GM23338 (cell line): Measurements from ENCODE around the gene TBL1XR1. TPM values are rescaled to one million over a fixed set of nuclear protein-coding genes. Genes with fewer than 3 reads are reported as not detected.

ENCODE experiments used
- ATAC-seq: fragments of 200-7000 bp; cut with Tn5 transposase; 3 replicates; pipeline ENCODE4 v1.9.1; 2020
- DNase-seq: peaks from one replicate; pipeline ENCODE4 v3.0.0-alpha.2; 2015; ENCODE audit warnings: low spot score
- H2AFZ ChIP-seq: fragments of 200-600 bp; sonication (generic); 2 replicates; pipeline ENCODE4 v1.8.0; 2016; ENCODE audit warnings: antibody characterized with exemption, mild to moderate bottlenecking, moderate library complexity
- H3F3A ChIP-seq: fragments of 200-600 bp; sonication (generic); replicated peaks from 2 replicates; pipeline ENCODE4 v1.8.0; 2017; ENCODE audit warnings: antibody characterized with exemption, mixed run types, low read depth
- H3K27ac ChIP-seq: fragments of 200-600 bp; sonication (generic); 2 replicates; pipeline ENCODE4 v1.6.1; 2016; ENCODE audit warnings: low read depth
- H3K27me3 ChIP-seq: fragments of 200-600 bp; sonication (generic); 2 replicates; pipeline ENCODE4 v1.8.0; 2016; ENCODE audit warnings: mild to moderate bottlenecking, mixed run types, moderate library complexity; ENCODE audit not compliant: insufficient read depth
- H3K36me3 ChIP-seq: fragments of 200-600 bp; sonication (generic); 2 replicates; pipeline ENCODE4 v1.8.0; 2016; ENCODE audit warnings: mild to moderate bottlenecking; ENCODE audit not compliant: insufficient read depth
- H3K4me1 ChIP-seq: fragments of 200-600 bp; sonication (generic); 2 replicates; pipeline ENCODE4 v1.8.0; 2016; ENCODE audit warnings: mild to moderate bottlenecking, moderate library complexity; ENCODE audit not compliant: insufficient read depth
- H3K4me2 ChIP-seq: fragments of 200-600 bp; sonication (generic); 2 replicates; pipeline ENCODE4 v1.7.1; 2017; ENCODE audit warnings: mixed run types
- H3K4me3 ChIP-seq: fragments of 200-600 bp; sonication (generic); 2 replicates; pipeline ENCODE4 v1.6.1; 2016; ENCODE audit warnings: mixed run types
- H3K79me2 ChIP-seq: fragments of 200-600 bp; sonication (generic); replicated peaks from 2 replicates; pipeline ENCODE4 v1.8.0; 2017; ENCODE audit warnings: mild to moderate bottlenecking; ENCODE audit not compliant: insufficient read depth
- H3K9me2 ChIP-seq: fragments of 200-600 bp; sonication (generic); 2 replicates; pipeline ENCODE4 v1.8.0; 2017; ENCODE audit not compliant: insufficient read depth
- H4K20me1 ChIP-seq: fragments of 200-600 bp; sonication (generic); replicated peaks from 2 replicates; pipeline ENCODE4 v1.8.0; 2017; ENCODE audit warnings: mild to moderate bottlenecking; ENCODE audit not compliant: insufficient read depth
- H3K27ac Mint-ChIP-seq: 2 replicates; pipeline ENCODE4 v1.8.0; 2020; ENCODE audit warnings: inconsistent platforms, mild to moderate bottlenecking, moderate library complexity, mixed read lengths
- H3K27me3 Mint-ChIP-seq: 3 replicates; pipeline ENCODE4 v1.8.0; 2022; ENCODE audit warnings: low read depth, mild to moderate bottlenecking, moderate library complexity, mixed read lengths, inconsistent platforms; ENCODE audit not compliant: insufficient read depth, poor library complexity
- H3K36me3 Mint-ChIP-seq: 3 replicates; pipeline ENCODE4 v1.8.0; 2021; ENCODE audit warnings: low read depth, mild to moderate bottlenecking, inconsistent platforms, moderate library complexity, mixed read lengths
- H3K4me1 Mint-ChIP-seq: 3 replicates; pipeline ENCODE4 v1.8.0; 2020; ENCODE audit warnings: mild to moderate bottlenecking, inconsistent platforms, mixed read lengths
- H3K4me3 Mint-ChIP-seq: 3 replicates; pipeline ENCODE4 v1.8.0; 2021; ENCODE audit warnings: moderate library complexity, mild to moderate bottlenecking, inconsistent platforms, mixed read lengths
- H3K9me3 Mint-ChIP-seq: 3 replicates; pipeline ENCODE4 v1.8.0; 2020; ENCODE audit warnings: moderate library complexity, mild to moderate bottlenecking, inconsistent platforms, mixed read lengths
- CREB1 ChIP-seq: fragments of 250-450 bp; sonication (Bioruptor Pico); IDR thresholded peaks from 2 replicates; pipeline ENCODE4 v1.5.0; 2020; ENCODE audit warnings: low read depth, mild to moderate bottlenecking, moderate library complexity
- EZH2 ChIP-seq: fragments of 200-600 bp; sonication (generic); IDR thresholded peaks from one replicate; pipeline ENCODE4 v1.8.0; 2017; ENCODE audit warnings: antibody characterized with exemption, mild to moderate bottlenecking, low read depth; ENCODE audit not compliant: unreplicated experiment
- EZH2phosphoT487 ChIP-seq: fragments of 200-600 bp; sonication (generic); IDR thresholded peaks from one replicate; pipeline ENCODE4 v1.8.1; 2018; ENCODE audit warnings: antibody characterized with exemption; ENCODE audit not compliant: unreplicated experiment
- JUNB ChIP-seq: IDR thresholded peaks from one replicate; pipeline ENCODE4 v1.6.1; 2016; ENCODE audit warnings: antibody characterized with exemption; ENCODE audit not compliant: unreplicated experiment
- NANOG ChIP-seq: IDR thresholded peaks from 2 replicates; pipeline ENCODE4 v1.6.1; 2016; ENCODE audit warnings: antibody characterized with exemption, borderline replicate concordance
- POLR2AphosphoS5 ChIP-seq: IDR thresholded peaks from 2 replicates; pipeline ENCODE4 v1.6.1; 2016; ENCODE audit warnings: antibody characterized with exemption, low read depth
- ZNF114 ChIP-seq: fragments of 250-450 bp; sonication (Bioruptor Pico); IDR thresholded peaks from 2 replicates; pipeline ENCODE4 v1.5.0; 2020; ENCODE audit warnings: mild to moderate bottlenecking, moderate library complexity
- polyA plus RNA-seq: library from polyadenylated mRNA; unstranded; fragments of >200 nt; fragmentation: Nextera tagmentation; extraction: Ambion mirVana; gene quantifications from 2 replicates; pipeline ENCODE4 v1.2.1, GENCODE V29; 2016
- total RNA-seq: library from RNA; depleted of rRNA; stranded (reverse); fragments of >200 nt; shearing (Covaris generic); gene quantifications from 2 replicates; pipeline ENCODE4 v1.2.3, GENCODE V29; 2014
- TF ChIP-seq, protein P1 (sequence below), 2 experiments: fragments of 200-600 bp in 1 of 2; sonication (generic) in 1 of 2; conservative IDR thresholded peaks; 2 replicates each; pipeline versions ENCODE4 v1.5.1 to v1.6.1; 2016 to 2017; ENCODE audit warnings: antibody characterized with exemption in 2 of 2, low read depth in 2 of 2, mild to moderate bottlenecking in 2 of 2, moderate library complexity in 1 of 2
- TF ChIP-seq, protein P2 (sequence below): fragments of 250-450 bp; sonication (Bioruptor Pico); IDR thresholded peaks from 2 replicates; pipeline ENCODE4 v1.5.0; 2020; ENCODE audit warnings: mild to moderate bottlenecking, moderate library complexity

Gene TBL1XR1
- total and polyA plus RNA-seq, 2 experiments from 2014 or later, result 49.6 to 122 TPM

DNA sequence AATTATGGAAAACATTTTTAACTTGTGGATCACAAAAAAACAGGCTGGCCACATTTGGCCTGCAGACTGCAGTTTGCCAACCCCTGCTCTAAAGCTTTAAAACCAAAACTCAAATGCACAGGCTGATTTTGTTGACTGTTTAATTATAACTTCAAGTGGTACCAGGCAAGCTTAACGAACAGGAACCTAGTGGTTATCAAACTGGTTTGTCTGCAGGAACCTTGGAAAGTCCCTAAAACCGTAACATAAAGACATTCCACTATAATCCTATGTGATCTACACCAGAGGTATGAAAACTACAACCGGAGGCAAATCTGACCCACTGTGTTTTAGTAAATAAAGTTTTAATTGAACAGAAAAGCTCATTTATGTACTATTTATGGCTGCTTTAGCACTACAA is 52.4 kb downstream of the TBL1XR1 start:
- no peaks in the 10 kb centered on the region; the same call in 2 of the 3 replicates for H3K36me3 Mint-ChIP-seq
- Histone ChIP-seq H3K4me1 (peaks cover 55% of the 10 kb centered on the region), H2AFZ (no peak overlapping the region), H3K4me2 (peak overlapping the region; percentile 15; the same call in 1 of the 2 replicates), H4K20me1 (peaks cover 85% of the 10 kb centered on the region), H3K4me3 (no peak overlapping the region), H3K27me3 (no peaks in the 10 kb centered on the region), H3K79me2 (peaks cover 100% of the 10 kb centered on the region), H3F3A (no peaks in the 10 kb centered on the region), H3K9me2 (no peaks in the 10 kb centered on the region), H3K27ac (peak overlapping the region; percentile 7; the same call in 1 of the 2 replicates), H3K36me3 (no peaks in the 10 kb centered on the region)
- DNase-seq (no peak), ATAC-seq (peak; percentile 23; the same call in 1 of the 3 replicates)
- H3K4me1 Mint-ChIP-seq, result peaks cover 50% of the 10 kb centered on the region
- no peaks in the 10 kb centered on the region for H3K9me3 Mint-ChIP-seq
- TF ChIP-seq NANOG (no peak), JUNB (no peak), CREB1 (CRISPR knock-in tag) (no peak)
- TF ChIP-seq, protein P1, sequence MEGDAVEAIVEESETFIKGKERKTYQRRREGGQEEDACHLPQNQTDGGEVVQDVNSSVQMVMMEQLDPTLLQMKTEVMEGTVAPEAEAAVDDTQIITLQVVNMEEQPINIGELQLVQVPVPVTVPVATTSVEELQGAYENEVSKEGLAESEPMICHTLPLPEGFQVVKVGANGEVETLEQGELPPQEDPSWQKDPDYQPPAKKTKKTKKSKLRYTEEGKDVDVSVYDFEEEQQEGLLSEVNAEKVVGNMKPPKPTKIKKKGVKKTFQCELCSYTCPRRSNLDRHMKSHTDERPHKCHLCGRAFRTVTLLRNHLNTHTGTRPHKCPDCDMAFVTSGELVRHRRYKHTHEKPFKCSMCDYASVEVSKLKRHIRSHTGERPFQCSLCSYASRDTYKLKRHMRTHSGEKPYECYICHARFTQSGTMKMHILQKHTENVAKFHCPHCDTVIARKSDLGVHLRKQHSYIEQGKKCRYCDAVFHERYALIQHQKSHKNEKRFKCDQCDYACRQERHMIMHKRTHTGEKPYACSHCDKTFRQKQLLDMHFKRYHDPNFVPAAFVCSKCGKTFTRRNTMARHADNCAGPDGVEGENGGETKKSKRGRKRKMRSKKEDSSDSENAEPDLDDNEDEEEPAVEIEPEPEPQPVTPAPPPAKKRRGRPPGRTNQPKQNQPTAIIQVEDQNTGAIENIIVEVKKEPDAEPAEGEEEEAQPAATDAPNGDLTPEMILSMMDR (conservative IDR thresholded peaks at IDR 0.05; ENCODE audit: low read depth in 2 of 2), result no peak
- H3K27me3 Mint-ChIP-seq, result peaks cover 3% of the 10 kb centered on the region
- no peak overlapping the region for H3K27ac Mint-ChIP-seq
- H3K4me3 Mint-ChIP-seq, result no peak overlapping the region

DNA sequence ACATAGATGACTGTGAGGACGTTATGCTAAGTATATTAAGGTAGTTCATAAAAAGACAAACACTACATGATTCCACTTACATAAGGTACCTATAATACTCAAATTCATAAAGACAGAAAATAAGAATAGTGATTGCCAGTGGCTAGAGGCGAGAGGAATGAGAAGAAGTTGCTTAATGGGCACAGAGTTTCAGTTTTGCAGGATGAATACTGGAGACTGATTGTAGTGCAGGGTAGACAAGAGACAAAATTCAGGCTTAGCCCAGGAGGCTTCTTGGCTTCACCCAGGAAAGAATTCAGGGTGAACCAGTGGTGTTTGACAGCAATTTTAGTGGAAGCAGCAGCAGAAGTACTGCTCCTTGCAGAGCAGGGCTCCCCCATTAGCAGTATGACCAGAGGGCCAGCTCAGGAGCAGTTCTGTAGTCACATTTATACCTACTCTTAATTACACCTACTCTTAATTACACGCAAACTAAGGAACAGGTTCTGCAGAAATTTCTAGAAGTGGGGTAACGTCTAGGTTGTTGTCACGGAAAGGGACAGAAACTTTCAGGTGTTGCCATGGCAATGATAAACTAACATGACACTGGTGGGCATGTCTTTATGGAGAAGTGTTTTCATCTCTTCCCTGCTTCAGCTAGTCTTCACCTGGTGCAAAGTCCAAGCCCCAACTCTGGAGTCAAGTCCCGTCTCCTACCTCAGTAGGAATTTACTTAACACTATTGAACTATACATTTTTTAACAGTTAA is 55.2 kb downstream of the TBL1XR1 start:
- no peaks in the 10 kb centered on the region for H3K9me3 Mint-ChIP-seq
- TF ChIP-seq, protein P2, sequence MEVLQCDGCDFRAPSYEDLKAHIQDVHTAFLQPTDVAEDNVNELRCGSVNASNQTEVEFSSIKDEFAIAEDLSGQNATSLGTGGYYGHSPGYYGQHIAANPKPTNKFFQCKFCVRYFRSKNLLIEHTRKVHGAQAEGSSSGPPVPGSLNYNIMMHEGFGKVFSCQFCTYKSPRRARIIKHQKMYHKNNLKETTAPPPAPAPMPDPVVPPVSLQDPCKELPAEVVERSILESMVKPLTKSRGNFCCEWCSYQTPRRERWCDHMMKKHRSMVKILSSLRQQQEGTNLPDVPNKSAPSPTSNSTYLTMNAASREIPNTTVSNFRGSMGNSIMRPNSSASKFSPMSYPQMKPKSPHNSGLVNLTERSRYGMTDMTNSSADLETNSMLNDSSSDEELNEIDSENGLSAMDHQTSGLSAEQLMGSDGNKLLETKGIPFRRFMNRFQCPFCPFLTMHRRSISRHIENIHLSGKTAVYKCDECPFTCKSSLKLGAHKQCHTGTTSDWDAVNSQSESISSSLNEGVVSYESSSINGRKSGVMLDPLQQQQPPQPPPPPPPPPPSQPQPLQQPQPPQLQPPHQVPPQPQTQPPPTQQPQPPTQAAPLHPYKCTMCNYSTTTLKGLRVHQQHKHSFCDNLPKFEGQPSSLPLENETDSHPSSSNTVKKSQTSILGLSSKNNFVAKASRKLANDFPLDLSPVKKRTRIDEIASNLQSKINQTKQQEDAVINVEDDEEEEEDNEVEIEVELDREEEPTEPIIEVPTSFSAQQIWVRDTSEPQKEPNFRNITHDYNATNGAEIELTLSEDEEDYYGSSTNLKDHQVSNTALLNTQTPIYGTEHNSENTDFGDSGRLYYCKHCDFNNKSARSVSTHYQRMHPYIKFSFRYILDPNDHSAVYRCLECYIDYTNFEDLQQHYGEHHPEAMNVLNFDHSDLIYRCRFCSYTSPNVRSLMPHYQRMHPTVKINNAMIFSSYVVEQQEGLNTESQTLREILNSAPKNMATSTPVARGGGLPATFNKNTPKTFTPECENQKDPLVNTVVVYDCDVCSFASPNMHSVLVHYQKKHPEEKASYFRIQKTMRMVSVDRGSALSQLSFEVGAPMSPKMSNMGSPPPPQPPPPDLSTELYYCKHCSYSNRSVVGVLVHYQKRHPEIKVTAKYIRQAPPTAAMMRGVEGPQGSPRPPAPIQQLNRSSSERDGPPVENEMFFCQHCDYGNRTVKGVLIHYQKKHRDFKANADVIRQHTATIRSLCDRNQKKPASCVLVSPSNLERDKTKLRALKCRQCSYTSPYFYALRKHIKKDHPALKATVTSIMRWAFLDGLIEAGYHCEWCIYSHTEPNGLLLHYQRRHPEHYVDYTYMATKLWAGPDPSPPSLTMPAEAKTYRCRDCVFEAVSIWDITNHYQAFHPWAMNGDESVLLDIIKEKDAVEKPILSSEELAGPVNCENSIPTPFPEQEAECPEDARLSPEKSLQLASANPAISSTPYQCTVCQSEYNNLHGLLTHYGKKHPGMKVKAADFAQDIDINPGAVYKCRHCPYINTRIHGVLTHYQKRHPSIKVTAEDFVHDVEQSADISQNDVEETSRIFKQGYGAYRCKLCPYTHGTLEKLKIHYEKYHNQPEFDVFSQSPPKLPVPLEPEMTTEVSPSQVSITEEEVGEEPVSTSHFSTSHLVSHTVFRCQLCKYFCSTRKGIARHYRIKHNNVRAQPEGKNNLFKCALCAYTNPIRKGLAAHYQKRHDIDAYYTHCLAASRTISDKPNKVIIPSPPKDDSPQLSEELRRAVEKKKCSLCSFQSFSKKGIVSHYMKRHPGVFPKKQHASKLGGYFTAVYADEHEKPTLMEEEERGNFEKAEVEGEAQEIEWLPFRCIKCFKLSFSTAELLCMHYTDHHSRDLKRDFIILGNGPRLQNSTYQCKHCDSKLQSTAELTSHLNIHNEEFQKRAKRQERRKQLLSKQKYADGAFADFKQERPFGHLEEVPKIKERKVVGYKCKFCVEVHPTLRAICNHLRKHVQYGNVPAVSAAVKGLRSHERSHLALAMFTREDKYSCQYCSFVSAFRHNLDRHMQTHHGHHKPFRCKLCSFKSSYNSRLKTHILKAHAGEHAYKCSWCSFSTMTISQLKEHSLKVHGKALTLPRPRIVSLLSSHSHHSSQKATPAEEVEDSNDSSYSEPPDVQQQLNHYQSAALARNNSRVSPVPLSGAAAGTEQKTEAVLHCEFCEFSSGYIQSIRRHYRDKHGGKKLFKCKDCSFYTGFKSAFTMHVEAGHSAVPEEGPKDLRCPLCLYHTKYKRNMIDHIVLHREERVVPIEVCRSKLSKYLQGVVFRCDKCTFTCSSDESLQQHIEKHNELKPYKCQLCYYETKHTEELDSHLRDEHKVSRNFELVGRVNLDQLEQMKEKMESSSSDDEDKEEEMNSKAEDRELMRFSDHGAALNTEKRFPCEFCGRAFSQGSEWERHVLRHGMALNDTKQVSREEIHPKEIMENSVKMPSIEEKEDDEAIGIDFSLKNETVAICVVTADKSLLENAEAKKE (CRISPR knock-in tag), result no peak
- TF ChIP-seq ZNF114 (CRISPR knock-in tag) (no peak), EZH2phosphoT487 (no peak), POLR2AphosphoS5 (no peak), EZH2 (no peak)
- TF ChIP-seq, protein P1 (conservative IDR thresholded peaks at IDR 0.05; ENCODE audit: low read depth in 2 of 2), result no peak

More for the DNA sequence above, 55.2 kb downstream of the TBL1XR1 start:
- Histone ChIP-seq H3K27ac (no peak overlapping the region), H3K4me3 (no peak overlapping the region), H3K4me1 (peaks cover 41% of the 10 kb centered on the region), H3K9me2 (no peaks in the 10 kb centered on the region), H4K20me1 (peaks cover 84% of the 10 kb centered on the region), H3K27me3 (no peaks in the 10 kb centered on the region), H3K79me2 (peaks cover 100% of the 10 kb centered on the region), H2AFZ (no peak overlapping the region), H3F3A (no peaks in the 10 kb centered on the region), H3K4me2 (0 out of 2 replicates have a peak overlapping the region, but pooled peaks have one; percentile 25), H3K36me3 (no peaks in the 10 kb centered on the region)
- Mint-ChIP-seq H3K27me3 (peaks cover 2% of the 10 kb centered on the region), H3K27ac (no peak overlapping the region), H3K36me3 (peaks cover 6% of the 10 kb centered on the region; the same call in 1 of the 3 replicates), H3K4me1 (peaks cover 49% of the 10 kb centered on the region), H3K4me3 (no peak overlapping the region)
- ATAC-seq, result no peak
- DNase-seq, result no peak
